ENCODE measurements around the gene TUBGCP6.

DNA sequence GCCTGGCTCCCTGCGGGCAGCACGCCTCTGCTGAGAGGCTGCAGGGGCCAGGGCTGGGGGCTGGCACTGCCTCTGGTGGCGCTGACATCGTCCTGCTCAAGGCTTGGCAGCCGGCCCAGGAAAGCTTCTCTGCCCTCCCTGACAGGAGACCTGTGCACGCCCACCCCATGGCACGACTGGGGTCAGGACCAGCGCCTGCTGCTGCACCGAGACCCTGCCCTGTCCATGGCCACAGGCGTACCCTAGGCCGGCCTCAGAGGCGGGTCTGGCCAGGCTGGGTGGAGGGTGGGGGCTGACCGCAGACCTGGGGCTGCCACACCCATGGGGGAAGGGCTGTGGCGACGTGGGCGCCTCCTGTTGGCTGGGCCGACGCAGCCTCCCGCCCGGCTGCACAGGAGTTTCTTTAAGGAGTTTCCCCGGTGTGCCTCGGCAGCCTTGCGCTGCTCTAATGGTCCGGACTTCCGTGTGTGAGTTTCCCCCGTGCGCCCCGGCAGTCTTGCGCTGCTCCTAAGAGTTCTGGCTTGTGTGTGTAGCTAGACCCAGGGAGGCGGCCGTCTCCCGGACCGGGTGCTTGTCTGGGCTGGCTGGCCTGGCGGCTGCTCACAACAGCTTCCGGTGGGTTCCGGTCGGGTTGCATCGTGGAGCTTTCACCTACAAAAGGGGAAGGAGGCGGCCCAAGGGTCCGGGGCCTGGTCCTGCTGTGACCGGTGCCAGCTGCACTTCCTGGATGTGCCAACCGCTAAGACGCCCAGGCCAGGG is 54.5 kb downstream of the TUBGCP6 start:
- TF ChIP-seq POLR2AphosphoS5 (IDR thresholded peaks at IDR 0.05; ENCODE audit: borderline replicate concordance, low read depth, low read length) (peak; percentile 18; the same call in 1 of the 2 replicates), EZH2 (IDR thresholded peaks at IDR 0.05) (no peak), FOXP2 (optimal IDR thresholded peaks at IDR 0.05; ENCODE audit: control extremely low read depth, extremely low read length, insufficient read depth) (no peak)
